ENCODE measurements around the gene KLF2.

DNA sequence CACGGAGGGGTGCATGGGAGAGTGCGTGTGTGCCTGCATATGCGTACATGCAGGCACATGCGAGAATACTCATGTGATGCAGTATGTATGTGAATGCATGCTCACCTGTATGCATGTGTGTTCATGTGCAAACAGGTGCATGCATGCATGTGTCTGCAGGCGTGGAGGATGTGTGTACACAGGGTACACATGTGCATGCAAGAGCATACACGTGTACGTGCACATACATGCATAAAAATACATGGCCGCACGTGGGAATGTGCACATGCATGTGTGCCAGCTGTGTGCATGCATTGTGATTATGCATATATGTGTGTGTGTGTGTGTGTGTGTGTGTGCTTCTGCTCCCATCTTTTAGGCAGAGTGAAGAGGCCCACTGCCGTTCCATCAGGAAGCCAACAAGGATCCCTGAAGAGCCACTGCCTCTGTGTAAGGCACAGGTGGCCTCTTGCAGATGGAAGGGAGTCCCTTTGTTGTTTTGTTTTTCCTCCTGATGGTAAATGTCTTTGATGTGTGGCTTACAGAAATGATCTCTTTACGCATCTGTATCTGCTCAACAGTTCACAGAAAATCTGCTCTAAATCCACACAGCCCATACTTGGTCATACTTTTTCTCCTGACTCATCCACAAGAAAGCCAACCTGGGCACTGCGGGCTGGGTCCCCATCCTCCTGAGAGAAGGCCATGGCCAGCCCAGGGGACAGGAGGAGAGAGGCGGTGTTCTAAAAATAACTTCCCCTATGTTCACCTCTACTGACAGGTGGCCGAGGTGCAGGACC is 50.7 kb downstream of the KLF2 start:
- TF ChIP-seq CTCF (IDR thresholded peaks at IDR 0.05) (no peak), POLR2AphosphoS5 (IDR thresholded peaks at IDR 0.05) (no peak)

Measured in stomach (tissue), 4 donors.